ENCODE results near the gene C6orf47.

C6orf47 gene

DNA sequence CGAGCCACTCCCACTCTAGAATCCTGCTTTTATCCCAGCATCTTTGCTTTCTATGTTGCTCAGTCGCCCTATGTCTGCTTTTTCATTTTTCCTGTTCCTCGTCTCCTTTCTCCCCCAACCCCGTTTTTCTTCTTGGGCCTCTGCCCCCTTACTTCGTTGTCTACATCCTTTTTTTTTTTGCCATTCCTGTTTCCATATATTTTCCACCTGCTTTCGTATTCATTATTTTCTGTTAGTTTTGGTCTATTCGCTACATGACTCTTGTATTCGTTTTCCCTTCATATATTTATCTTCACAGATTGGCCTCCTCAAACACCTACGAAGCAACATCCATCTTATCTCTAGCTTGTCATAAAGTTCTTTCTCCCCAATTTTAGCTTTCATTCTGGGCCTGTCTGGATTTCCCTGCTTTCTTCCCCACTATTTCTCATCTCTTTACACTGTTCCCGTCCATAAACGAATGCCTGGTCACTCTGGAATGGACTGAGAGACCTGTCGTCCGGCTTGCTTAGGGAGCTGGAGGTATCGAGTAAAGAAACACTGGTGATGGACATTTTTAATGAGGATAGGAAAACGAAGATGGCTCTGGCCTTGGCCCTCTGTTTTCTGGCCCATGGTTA is 39.1 kb downstream of the C6orf47 start:
- peak overlapping the region; percentile 84 for H3K4me3 ChIP-seq (ENCODE audit: low read depth, low read length)

DNA sequence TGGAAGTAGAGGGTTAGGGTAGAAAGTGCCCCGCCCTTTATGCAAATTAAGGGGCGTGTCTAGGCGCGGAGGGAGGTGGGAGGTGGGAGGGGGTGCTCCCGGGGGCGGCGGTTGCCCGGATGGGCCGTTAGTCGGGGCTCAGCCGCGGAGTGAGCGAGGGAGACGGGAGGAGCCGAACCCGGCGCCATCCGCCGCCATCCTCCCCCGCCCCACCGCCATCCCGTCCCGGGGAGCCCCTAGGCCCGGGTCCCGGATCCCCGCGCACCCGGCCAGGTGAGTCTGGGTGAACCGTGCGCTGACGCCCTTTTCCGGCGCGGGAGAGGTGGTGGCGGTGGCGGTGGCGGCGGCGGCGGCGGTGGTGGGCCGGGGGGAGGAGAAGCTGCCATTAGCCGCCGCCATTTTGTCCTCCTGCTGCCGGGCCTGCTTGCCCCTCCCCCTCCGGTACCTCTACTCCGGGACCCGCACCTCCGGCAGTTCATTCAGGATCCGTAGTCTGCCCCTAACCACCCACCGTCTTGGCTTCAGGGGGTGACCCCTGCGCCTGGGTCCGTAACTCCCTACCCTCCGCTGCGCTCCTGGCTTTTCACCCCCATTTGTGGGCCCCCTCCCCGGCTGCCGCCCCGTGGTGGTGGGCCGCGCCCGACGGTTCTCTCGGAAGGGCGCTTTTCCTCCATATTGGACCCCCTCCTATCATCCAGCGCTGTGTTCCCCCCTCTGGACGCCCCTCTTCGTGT is 39.8 kb downstream of the C6orf47 start, which contains the start of gene PRRC2A:
Gene PRRC2A (plus strand): TSS at position 130 of the 734 bp plus-strand sequence. CDS start 2,075 bp downstream, outside the sequence.
- peak within 1 kb of the TSS; percentile 84 for H3K4me3 ChIP-seq (ENCODE audit: low read depth, low read length)
- DNase-seq (ENCODE audit: low read depth): no peak

More for the DNA sequence above, 39.1 kb downstream of the C6orf47 start:
- DNase-seq (ENCODE audit: low read depth): no peak

DNA sequence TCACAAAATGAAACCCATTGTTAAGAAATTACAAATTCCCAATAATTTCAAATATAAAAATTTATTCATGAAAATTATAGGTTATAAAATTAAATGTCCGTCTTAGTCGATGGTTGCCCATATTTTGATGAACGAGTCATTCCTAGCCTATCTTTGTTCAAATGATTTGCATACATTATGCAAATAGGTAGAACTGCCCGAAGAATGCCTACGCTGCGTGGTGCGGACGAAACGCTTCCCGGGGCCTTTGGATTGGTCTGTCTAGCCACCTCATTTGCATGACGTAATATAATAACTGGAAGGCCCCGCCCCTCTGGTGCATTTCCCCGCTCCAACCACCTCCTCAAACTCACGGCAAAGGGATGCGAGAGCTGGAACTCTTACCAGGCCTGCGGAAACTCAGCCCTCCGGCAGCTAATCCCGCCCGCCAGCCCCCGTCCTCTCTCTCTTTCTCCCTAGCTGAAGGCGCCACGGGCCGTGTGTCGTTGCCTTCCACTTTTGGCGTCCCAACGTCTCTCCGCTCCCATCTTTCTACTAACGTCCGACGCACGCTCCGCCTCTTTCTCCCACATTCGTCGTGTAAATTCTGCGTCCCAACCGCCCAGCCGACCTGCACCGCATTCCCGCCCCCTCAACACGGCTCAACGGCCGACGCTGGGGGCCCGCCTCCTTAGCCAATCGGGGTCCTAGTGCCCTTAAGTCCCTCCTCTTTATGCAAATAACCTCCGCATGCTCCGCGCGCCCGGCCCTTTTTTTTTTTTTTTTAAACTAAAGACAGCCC is 40.6 kb downstream of the C6orf47 start:
- DNase-seq (ENCODE audit: low read depth): peak; percentile 99
- peak overlapping the region; percentile 84 for H3K4me3 ChIP-seq (ENCODE audit: low read depth, low read length)

DNA sequence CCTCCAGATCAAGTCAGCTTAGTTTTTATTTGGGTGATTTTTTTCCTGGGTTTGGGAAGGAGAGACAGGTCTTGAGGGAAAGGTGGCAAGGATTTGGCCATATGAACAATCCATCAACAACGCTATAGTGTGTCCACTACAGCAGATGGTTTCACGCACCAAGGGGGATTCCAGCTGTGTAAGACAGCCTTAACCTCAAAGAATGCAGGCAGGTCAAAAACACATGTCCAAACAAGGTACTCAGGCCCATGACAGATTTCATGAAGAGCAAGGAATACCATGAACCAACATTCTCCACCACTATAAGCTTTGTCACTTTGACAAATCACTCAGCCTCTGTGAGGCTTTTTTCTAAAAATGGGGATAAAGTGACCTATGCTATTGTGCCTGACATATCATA is 43.6 kb downstream of the C6orf47 start:
- no peak overlapping the region for H3K4me3 ChIP-seq (ENCODE audit: low read depth, low read length)
- DNase-seq (ENCODE audit: low read depth): no peak

DNA sequence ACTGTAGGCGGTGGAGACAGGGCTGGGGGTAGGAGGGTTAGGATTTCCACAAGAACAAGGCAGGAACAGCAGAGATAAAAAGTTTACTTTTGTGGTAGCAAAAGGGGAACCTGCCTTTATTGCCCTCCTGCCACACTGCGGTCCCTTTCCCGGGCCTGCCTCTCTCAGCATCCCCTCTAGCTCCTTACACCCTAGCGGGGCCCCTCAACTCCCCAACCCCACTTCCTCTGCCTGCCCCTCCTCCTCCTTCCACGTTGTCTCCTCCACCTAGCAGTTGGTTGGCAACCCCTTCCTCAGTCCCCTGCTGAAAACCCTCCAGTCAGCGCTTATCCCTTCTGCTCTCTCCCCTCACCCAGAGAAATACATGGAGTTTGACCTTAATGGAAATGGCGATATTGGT is 44.8 kb downstream of the C6orf47 start:
- H3K4me3 ChIP-seq (ENCODE audit: low read depth, low read length): no peak overlapping the region
- no peak for DNase-seq (ENCODE audit: low read depth)

DNA sequence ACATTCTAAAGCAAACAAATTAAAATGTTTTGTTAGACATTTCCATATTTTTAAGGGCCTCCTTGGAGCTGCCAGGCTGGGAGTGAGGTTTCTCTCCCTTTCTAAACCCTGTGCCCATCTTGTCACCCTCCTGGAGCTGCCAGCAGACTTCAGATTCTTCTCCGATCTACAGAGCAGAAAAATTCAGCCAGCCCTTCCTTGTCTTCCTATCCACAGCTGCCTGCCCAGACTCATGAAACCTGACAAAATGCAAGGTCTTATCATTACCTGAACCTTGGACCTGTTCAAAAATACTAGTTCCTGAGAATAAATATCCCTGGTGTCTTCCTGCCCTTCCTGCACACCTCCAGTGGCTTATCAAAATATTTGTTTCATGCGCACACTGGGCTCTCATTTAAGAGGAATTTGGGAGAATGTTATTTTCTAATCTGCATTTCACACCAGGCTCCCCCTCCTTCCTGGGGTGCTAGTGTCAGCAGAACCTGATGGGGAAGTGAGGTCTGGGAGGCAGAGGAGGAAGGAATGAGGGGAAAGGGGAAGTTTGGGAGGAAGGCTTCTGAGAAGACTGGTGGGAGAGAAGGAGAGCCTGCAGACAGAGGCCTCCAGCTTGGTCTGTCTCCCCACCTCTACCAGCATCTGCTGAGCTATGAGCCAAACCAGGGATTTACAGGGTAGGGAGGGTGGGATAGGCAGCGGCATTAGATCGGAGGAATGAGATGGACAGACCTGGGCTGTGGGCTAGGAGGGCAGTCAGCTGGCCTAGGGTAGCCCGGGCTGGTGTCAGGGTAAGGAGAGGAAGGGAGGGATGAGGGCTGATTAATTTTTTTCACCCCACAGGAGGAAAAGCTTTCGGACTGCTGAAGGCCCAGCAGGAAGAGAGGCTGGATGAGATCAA is 45.6 kb downstream of the C6orf47 start, which contains the start of gene AIF1:
Gene AIF1 (plus strand): TSS at position 551 of the 895 bp plus-strand sequence. CDS start 96 bp downstream, at position 647.
- no peak within 1 kb of the TSS for H3K4me3 ChIP-seq (ENCODE audit: low read depth, low read length)
- no peak for DNase-seq (ENCODE audit: low read depth)

DNA sequence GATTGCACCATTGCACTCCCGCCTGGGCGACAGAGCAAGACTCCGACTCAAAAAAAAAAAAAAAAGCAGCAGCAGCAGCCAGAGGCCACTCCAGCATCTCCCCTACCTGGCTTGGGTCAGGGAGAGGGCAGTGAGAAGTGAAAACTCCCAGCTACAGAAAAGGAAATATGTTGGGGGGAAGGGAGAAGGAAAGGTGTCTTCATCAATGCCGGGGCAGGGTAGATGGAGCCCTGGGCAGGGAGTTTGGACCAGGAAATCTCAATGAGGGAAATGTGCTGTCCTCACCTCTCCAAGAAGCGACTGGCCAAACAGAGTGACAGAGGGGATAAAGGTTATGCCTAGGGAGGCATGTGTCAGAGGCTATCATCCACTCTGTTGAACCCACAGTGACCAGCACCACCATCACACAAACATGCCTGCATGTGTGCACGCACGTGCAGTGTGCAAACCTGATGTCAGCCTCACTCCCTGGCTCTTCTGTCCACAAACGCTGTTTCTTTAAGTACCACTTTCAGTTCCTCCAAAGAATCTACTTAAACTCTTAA is 46.4 kb downstream of the C6orf47 start:
- DNase-seq (ENCODE audit: low read depth): no peak
- no peak overlapping the region for H3K4me3 ChIP-seq (ENCODE audit: low read depth, low read length)

DNA sequence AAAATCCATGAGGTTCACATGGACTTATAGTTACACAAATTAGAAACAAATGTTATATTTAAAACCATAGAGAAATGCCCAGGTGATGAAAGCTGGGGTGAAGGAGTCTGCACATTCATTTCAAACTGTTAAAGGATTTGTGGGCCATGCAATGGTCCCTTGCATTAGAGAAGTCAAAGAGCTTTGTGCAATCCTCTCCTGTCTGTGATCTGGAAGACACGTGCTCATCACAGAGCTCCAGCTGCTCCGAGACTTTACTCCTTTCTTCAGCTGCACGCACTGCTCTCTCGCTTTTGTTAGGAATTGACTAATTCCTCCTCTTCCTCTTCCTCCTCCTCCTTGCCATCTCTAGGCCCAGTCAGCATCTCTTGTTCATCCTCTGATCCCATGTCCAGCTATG is 49.6 kb downstream of the C6orf47 start:
- no peak overlapping the region for H3K4me3 ChIP-seq (ENCODE audit: low read depth, low read length)
- DNase-seq (ENCODE audit: low read depth): no peak

DNA sequence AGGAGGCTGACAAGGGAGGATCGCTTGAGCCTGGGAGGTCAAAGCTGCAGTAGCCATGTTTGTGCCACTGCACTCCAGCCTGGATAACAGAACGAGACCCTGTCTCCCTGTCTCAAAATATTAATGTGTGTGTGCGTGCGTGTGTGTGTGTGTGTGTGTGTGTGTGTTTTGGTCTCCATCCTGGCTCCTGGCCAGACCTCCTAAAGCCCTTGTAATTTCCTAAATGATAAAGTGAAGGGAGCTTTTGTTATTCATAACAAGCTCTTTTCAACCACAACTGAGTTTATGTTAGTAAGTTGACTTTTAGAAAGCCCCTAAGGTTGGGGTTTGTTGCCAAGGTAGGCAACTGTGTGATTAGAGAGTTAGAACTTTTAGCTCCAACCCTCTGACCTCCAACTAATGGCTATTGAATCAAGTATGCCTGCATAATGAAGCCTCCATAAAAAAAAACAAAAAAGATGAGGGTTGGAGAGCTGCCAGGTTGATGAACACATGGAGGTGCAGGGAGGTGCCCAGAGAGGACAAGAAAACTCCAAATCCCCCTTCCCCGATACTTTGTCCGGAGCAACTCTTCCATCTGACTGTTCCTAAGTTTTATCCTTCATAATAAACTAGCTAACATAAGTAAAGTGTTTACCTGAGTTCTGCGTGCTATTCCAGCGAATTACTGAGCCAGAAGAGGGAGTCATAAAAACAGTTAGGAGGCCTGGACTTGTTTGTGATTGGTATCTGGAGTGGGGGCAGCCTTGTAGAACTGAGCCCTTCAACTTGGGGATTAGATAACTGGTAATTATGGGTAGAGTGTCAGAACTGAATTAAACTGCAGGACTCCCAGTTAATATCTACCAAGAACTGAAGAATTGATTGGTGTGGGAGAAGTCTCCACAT is 50.8 kb downstream of the C6orf47 start:
- DNase-seq (ENCODE audit: low read depth): no peak
- H3K4me3 ChIP-seq (ENCODE audit: low read depth, low read length): no peak overlapping the region

Measured in skeletal muscle cell (primary cell).